Fibroblast of lung (primary cell): ENCODE results near the gene MYBL2. TPM values are rescaled to one million over a fixed set of nuclear protein-coding genes. Genes with fewer than 3 reads are reported as not detected.

Experiments used
- DNase-seq, 2 donors: peaks; one replicate each; pipeline versions ENCODE4 v3.0.0 to v3.0.0-alpha.2; 2010; ENCODE audit warnings: low read depth in 2 of 2
- H2AFZ ChIP-seq: 2 replicates; pipeline ENCODE4 v1.5.1; 2012; ENCODE audit warnings: low read length, control low read depth, inconsistent platforms
- H3K27ac ChIP-seq: 2 replicates; pipeline ENCODE4 v1.5.1; 2011; ENCODE audit warnings: low read length, control low read depth; ENCODE audit not compliant: insufficient read depth
- H3K27me3 ChIP-seq: 2 replicates; pipeline ENCODE4 v1.5.1; 2011; ENCODE audit warnings: mild to moderate bottlenecking, low read length; ENCODE audit not compliant: control insufficient read depth, insufficient read depth
- H3K36me3 ChIP-seq: 2 replicates; pipeline ENCODE4 v1.5.1; 2011; ENCODE audit warnings: low read length; ENCODE audit not compliant: control insufficient read depth, insufficient read depth
- H3K4me1 ChIP-seq: 2 replicates; pipeline ENCODE4 v1.5.1; 2011; ENCODE audit warnings: low read length; ENCODE audit not compliant: control insufficient read depth, insufficient read depth; ENCODE audit errors: extremely low read depth
- H3K4me2 ChIP-seq: 2 replicates; pipeline ENCODE4 v1.5.1; 2011; ENCODE audit warnings: low read length, control low read depth; ENCODE audit not compliant: insufficient read depth; ENCODE audit errors: extremely low read depth
- H3K4me3 ChIP-seq, 4 experiments: fragments of 200-600 bp in 1 of 4; sonication (generic) in 1 of 4; replicated peaks in 1 of 4; 2 replicates each; pipeline ENCODE4 v1.5.1; 2011 to 2016; ENCODE audit warnings: low read length in 4 of 4, low read depth in 3 of 4, mild to moderate bottlenecking in 3 of 4, control low read depth in 2 of 4, inconsistent platforms in 1 of 4, mixed read lengths in 1 of 4; ENCODE audit not compliant: insufficient read depth in 1 of 4; ENCODE audit errors: control extremely low read depth in 1 of 4
- H3K79me2 ChIP-seq: 2 replicates; pipeline ENCODE4 v1.5.1; 2012; ENCODE audit warnings: mild to moderate bottlenecking, low read length, inconsistent platforms; ENCODE audit not compliant: control insufficient read depth, insufficient read depth
- H3K9ac ChIP-seq: 2 replicates; pipeline ENCODE4 v1.5.1; 2011; ENCODE audit warnings: mild to moderate bottlenecking, low read length, control low read depth; ENCODE audit not compliant: insufficient read depth
- H3K9me3 ChIP-seq: 2 replicates; pipeline ENCODE4 v1.5.1; 2012; ENCODE audit warnings: low read depth, low read length; ENCODE audit not compliant: control insufficient read depth, insufficient read depth
- H4K20me1 ChIP-seq: 2 replicates; pipeline ENCODE4 v1.5.1; 2011; ENCODE audit warnings: low read length; ENCODE audit not compliant: control insufficient read depth, insufficient read depth; ENCODE audit errors: extremely low read depth
- EZH2 ChIP-seq: IDR thresholded peaks from 2 replicates; pipeline ENCODE4 v1.5.1; 2012; ENCODE audit warnings: low read length, control low read depth, mild to moderate bottlenecking; ENCODE audit errors: missing control alignments
- polyA plus RNA-seq, 2 donors: library from polyadenylated mRNA; depleted of rRNA in 1 of 2; stranded (reverse) in 1 of 2; unstranded in 1 of 2; fragments of >200 nt; gene quantifications; 2 replicates each; pipeline ENCODE4 v1.2.1, GENCODE V29; 2011 to 2012; ENCODE audit warnings: missing spikeins in 1 of 2
- total RNA-seq: library from RNA; depleted of rRNA; stranded (reverse); fragments of >200 nt; gene quantifications from 2 replicates; pipeline ENCODE4 v1.2.1, GENCODE V29; 2014
- TF ChIP-seq, protein P1 (sequence below), 2 donors: IDR thresholded peaks in 1 of 2; conservative IDR thresholded peaks in 1 of 2; 1 replicate in 1 of 2; 2 replicates in 1 of 2; pipeline ENCODE4 v1.5.1; 2011 to 2012; ENCODE audit warnings: low read length in 2 of 2, control low read depth in 1 of 2, inconsistent platforms in 1 of 2, low read depth in 1 of 2, mild to moderate bottlenecking in 1 of 2

The MYBL2 gene
- total and polyA plus RNA-seq, 2 donors (not counting 1 experiment from before 2014, with no cell fraction given): 1.2 to 2.7 TPM

- Histone ChIP-seq H3K9ac (no peak overlapping the region), H2AFZ (no peak overlapping the region), H3K27me3 (peaks cover 2% of the 10 kb centered on the region), H3K9me3 (no peaks in the 10 kb centered on the region), H3K4me1 (peaks cover 3% of the 10 kb centered on the region), H3K4me3 (no peak overlapping the region), H3K79me2 (no peaks in the 10 kb centered on the region), H3K36me3 (no peaks in the 10 kb centered on the region), H4K20me1 (no peaks in the 10 kb centered on the region), H3K27ac (no peak overlapping the region), H3K4me2 (no peak overlapping the region)
- TF ChIP-seq, protein P1, sequence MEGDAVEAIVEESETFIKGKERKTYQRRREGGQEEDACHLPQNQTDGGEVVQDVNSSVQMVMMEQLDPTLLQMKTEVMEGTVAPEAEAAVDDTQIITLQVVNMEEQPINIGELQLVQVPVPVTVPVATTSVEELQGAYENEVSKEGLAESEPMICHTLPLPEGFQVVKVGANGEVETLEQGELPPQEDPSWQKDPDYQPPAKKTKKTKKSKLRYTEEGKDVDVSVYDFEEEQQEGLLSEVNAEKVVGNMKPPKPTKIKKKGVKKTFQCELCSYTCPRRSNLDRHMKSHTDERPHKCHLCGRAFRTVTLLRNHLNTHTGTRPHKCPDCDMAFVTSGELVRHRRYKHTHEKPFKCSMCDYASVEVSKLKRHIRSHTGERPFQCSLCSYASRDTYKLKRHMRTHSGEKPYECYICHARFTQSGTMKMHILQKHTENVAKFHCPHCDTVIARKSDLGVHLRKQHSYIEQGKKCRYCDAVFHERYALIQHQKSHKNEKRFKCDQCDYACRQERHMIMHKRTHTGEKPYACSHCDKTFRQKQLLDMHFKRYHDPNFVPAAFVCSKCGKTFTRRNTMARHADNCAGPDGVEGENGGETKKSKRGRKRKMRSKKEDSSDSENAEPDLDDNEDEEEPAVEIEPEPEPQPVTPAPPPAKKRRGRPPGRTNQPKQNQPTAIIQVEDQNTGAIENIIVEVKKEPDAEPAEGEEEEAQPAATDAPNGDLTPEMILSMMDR (conservative IDR thresholded peaks at IDR 0.05 in 1 of 2, IDR thresholded peaks at IDR 0.05 in 1 of 2; ENCODE audit: low read depth in 1 of 2, low read length in 2 of 2): no peak
- TF ChIP-seq EZH2: no peak
- DNase-seq: no peak
Measured at GRCh38 chr20:43728686-43729255, 61.9 kb downstream of the MYBL2 start.

DNA sequence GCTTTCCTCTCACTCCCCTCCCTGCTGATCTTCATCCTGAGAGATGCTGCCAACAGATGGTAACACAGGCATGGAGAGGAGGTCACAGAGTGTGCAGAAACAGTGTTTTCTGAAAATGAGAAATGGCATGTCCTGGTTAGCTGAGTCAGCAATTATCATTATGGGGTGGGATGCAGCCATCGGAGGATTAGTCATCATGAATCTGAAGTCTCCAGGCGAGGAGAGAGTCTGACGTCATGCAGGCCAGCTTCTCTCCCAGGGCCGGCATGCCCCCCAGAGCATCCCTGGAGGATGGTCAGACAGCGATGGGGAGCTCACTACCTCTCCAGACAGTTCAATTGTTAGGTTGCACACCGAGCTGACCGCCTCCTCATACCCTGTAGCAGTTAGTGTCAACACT is 64.6 kb downstream of the MYBL2 start:
- Histone ChIP-seq H3K9ac (no peak overlapping the region), H3K4me1 (no peaks in the 10 kb centered on the region), H3K9me3 (no peaks in the 10 kb centered on the region), H3K79me2 (no peaks in the 10 kb centered on the region), H3K27me3 (peaks cover 4% of the 10 kb centered on the region), H3K36me3 (no peaks in the 10 kb centered on the region), H3K4me3 (no peak overlapping the region), H4K20me1 (no peaks in the 10 kb centered on the region), H3K27ac (no peak overlapping the region), H2AFZ (no peak overlapping the region), H3K4me2 (no peak overlapping the region)
- DNase-seq: peak; percentile 81 to 82
- TF ChIP-seq, protein P1 (conservative IDR thresholded peaks at IDR 0.05 in 1 of 2, IDR thresholded peaks at IDR 0.05 in 1 of 2; ENCODE audit: low read depth in 1 of 2, low read length in 2 of 2): no peak
- TF ChIP-seq EZH2: no peak

DNA sequence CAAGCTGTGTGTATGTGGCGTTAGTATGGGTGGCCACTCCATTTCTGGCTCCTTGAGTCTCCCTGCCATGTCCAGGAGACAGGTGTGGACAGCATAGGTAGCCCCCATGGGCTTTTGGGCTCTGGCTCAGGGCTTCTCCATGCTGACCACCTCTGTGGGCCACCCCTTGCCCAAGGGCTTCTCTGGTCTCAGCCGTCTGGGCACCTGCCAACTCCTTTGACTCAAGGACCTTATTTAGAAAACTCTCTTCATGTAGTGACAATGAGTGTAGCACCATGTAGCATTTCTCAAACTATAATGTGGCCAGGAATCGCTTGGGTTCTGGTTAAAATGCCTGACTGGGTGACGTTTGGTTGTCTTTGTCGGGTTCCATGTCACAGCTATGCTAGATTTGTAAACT is 65.0 kb downstream of the MYBL2 start:
- Histone ChIP-seq H3K36me3 (no peaks in the 10 kb centered on the region), H3K9me3 (no peaks in the 10 kb centered on the region), H3K4me1 (no peaks in the 10 kb centered on the region), H3K4me3 (no peak overlapping the region), H3K4me2 (no peak overlapping the region), H4K20me1 (no peaks in the 10 kb centered on the region), H2AFZ (no peak overlapping the region), H3K79me2 (no peaks in the 10 kb centered on the region), H3K27me3 (peaks cover 4% of the 10 kb centered on the region), H3K9ac (no peak overlapping the region), H3K27ac (no peak overlapping the region)
- DNase-seq: no peak
- TF ChIP-seq EZH2: no peak
- TF ChIP-seq, protein P1 (conservative IDR thresholded peaks at IDR 0.05 in 1 of 2, IDR thresholded peaks at IDR 0.05 in 1 of 2; ENCODE audit: low read depth in 1 of 2, low read length in 2 of 2): no peak
